ENCODE data around the gene GPR160. TPM values are rescaled to one million over a fixed set of nuclear protein-coding genes. Genes with fewer than 3 reads are reported as not detected.

Gene GPR160
- total and polyA plus RNA-seq, 3 experiments from 2014 or later, result 2.9 to 6.2 (median 2.9) TPM

DNA sequence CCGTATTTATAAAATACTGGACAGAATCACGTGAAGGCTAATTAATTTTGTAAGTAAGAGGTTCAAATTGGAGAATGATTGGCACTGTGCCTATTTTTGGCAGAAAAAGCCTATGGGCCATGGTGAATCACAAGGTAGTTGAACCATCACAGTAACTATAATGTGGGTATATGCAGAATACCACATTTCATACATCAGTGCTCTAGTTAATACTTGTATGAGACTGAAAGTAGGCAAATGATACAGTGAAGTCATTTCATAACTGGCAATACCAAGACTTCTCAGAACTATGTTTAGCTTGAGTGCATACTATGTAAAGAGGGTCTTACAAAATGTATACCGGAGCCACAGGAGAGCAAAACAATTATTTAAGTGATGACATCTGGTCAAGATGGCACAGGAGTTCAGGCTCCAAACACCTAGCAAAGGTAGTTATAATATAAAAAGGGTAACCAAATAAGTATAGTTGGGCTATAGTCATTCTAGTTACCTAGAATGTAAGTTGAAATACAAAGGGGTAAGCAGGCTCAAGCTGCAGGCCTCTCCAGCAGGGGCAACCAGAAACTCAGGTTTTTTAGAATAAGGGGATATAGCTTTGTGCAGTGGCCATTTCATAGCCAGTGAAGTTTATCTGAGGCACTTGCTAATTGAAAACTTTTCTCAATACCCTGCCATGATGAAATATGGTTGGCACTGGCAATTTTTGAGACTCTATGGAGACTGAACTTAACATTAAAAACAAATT is 19.1 kb downstream of the GPR160 start:
- Mint-ChIP-seq H3K27me3 (no peaks in the 10 kb centered on the region), H3K4me3 (no peak overlapping the region), H3K9me3 (no peaks in the 10 kb centered on the region), H3K27ac (no peak overlapping the region), H3K4me1 (peaks cover 11 to 19% (median 15%) of the 10 kb centered on the region in 3 donors), H3K36me3 (peaks cover 0 to 8% (median 1%) of the 10 kb centered on the region in 3 donors)
- POLR2A ChIA-PET, result no interaction called here
- Histone ChIP-seq H3K4me1 (ENCODE audit: insufficient read depth, low read length) (peaks cover 12% of the 10 kb centered on the region), H3K9me3 (ENCODE audit: low read length) (no peaks in the 10 kb centered on the region), H3K27ac (ENCODE audit: low read depth, low read length) (no peak overlapping the region), H3K27me3 (ENCODE audit: insufficient read depth, low read length, poor library complexity, severe bottlenecking) (no peaks in the 10 kb centered on the region), H3K4me3 (ENCODE audit: low read length) (no peak overlapping the region), H3K36me3 (ENCODE audit: insufficient read depth, low read length) (no peaks in the 10 kb centered on the region)
- no peak for DNase-seq
- CTCF ChIA-PET, result no interaction called here

DNA sequence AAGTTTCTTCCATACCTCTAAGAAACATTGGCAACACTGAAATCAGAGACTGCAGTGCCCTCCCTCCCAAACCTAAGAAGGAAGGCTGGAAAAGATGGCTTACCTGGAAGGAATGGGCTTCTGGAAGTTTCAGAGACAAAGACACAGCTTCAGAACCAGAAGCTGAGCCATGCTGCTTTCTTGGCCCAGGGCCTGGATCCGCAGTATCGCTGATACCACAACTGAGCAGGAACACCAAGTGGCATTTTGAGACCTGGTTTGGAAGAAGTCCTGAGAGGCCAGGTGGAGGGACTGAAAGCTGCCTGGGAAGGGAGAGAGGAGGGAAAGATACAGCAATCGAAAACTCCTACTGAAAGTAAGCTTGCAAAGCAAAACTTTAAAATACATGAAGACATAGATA is 19.8 kb downstream of the GPR160 start:
- ChIA-PET POLR2A (no interaction called here), CTCF (no interaction called here)
- H3K36me3 ChIP-seq (ENCODE audit: insufficient read depth, low read length), result no peaks in the 10 kb centered on the region
- no peaks in the 10 kb centered on the region for H3K27me3 ChIP-seq (ENCODE audit: insufficient read depth, low read length, poor library complexity, severe bottlenecking)
- H3K4me1 ChIP-seq (ENCODE audit: insufficient read depth, low read length), result peaks cover 12% of the 10 kb centered on the region
- Mint-ChIP-seq H3K9me3 (no peaks in the 10 kb centered on the region), H3K27me3 (peaks cover 0 to 2% of the 10 kb centered on the region in 2 donors), H3K4me3 (peak overlapping the region in 1 of 7 donors; percentile 2), H3K36me3 (peaks cover 0 to 4% (median 1%) of the 10 kb centered on the region in 3 donors), H3K27ac (peak overlapping the region in 3 of 8 donors; percentile 18 to 80 (median 70)), H3K4me1 (peaks cover 11 to 19% (median 15%) of the 10 kb centered on the region in 3 donors)
- no peak for DNase-seq
- H3K27ac ChIP-seq (ENCODE audit: low read depth, low read length), result no peak overlapping the region
- H3K4me3 ChIP-seq (ENCODE audit: low read length), result no peak overlapping the region
- H3K9me3 ChIP-seq (ENCODE audit: low read length), result no peaks in the 10 kb centered on the region

DNA sequence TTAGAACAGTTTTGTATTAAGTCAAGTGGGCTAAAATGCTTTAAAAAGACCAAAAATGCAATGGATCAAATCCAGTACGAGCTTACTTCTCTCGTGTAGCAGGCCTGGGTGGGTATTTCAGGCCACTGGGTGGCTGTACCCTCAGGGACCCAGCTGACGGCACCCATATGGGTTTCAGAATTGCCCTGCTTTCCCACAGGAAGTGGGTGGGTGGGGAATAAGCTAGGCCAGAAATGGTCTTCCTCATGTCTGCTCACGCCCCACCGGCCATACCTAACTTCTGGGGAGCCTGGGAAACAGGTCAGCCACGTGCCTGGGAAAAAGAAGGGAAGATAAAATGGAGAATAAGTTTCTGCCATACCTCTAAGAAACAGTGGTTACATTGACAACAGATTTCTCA is 20.3 kb downstream of the GPR160 start:
- Mint-ChIP-seq H3K4me3 (peak overlapping the region in 2 of 7 donors; percentile 14 to 26), H3K27me3 (peaks cover 0 to 3% of the 10 kb centered on the region in 2 donors), H3K9me3 (no peaks in the 10 kb centered on the region), H3K27ac (peak overlapping the region in 2 of 8 donors; percentile 8 to 17), H3K36me3 (no peaks in the 10 kb centered on the region), H3K4me1 (peaks cover 11 to 19% (median 15%) of the 10 kb centered on the region in 3 donors)
- Histone ChIP-seq H3K4me3 (ENCODE audit: low read length) (no peak overlapping the region), H3K9me3 (ENCODE audit: low read length) (no peaks in the 10 kb centered on the region), H3K4me1 (ENCODE audit: insufficient read depth, low read length) (peaks cover 12% of the 10 kb centered on the region), H3K36me3 (ENCODE audit: insufficient read depth, low read length) (no peaks in the 10 kb centered on the region), H3K27me3 (ENCODE audit: insufficient read depth, low read length, poor library complexity, severe bottlenecking) (no peaks in the 10 kb centered on the region), H3K27ac (ENCODE audit: low read depth, low read length) (no peak overlapping the region)
- CTCF ChIA-PET, result no interaction called here
- POLR2A ChIA-PET, result no interaction called here
- no peak for DNase-seq

DNA sequence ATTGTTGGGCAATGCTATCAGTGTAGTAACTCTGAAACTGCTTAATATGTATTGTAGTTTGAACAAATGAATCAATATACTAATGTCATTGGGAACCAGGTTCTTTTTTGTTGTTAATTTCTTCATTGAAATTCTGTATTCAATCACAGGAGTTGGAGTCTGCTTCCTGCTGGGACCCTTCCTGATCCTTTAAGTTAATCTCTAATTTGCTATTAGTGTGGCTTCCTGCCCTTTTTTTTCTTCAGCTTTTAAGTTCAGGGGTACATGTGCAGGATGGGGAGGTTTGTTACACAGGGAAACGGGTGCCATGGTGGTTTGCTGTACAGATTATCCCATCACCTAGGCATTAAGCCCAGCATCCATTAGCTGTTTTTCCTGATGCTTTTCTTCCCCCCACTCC is 21.7 kb downstream of the GPR160 start:
- Histone ChIP-seq H3K4me3 (ENCODE audit: low read length) (no peak overlapping the region), H3K4me1 (ENCODE audit: insufficient read depth, low read length) (peaks cover 12% of the 10 kb centered on the region), H3K9me3 (ENCODE audit: low read length) (no peaks in the 10 kb centered on the region), H3K36me3 (ENCODE audit: insufficient read depth, low read length) (no peaks in the 10 kb centered on the region), H3K27ac (ENCODE audit: low read depth, low read length) (no peak overlapping the region), H3K27me3 (ENCODE audit: insufficient read depth, low read length, poor library complexity, severe bottlenecking) (no peaks in the 10 kb centered on the region)
- no peak overlapping the region for H3K27ac Mint-ChIP-seq
- DNase-seq, result no peak
- peaks cover 0 to 3% of the 10 kb centered on the region in 2 donors for H3K27me3 Mint-ChIP-seq
- no peaks in the 10 kb centered on the region for H3K9me3 Mint-ChIP-seq
- ChIA-PET POLR2A (no interaction called here), CTCF (interaction anchor here (0.5 kb wide), 1 partner anchor 17 kb away, joined by 4 read pairs; no protein-coding TSS in a partner anchor)
- H3K4me3 Mint-ChIP-seq, result no peak overlapping the region
- H3K36me3 Mint-ChIP-seq, result peaks cover 0 to 4% (median 0%) of the 10 kb centered on the region in 3 donors
- peaks cover 11 to 19% (median 15%) of the 10 kb centered on the region in 3 donors for H3K4me1 Mint-ChIP-seq

DNA sequence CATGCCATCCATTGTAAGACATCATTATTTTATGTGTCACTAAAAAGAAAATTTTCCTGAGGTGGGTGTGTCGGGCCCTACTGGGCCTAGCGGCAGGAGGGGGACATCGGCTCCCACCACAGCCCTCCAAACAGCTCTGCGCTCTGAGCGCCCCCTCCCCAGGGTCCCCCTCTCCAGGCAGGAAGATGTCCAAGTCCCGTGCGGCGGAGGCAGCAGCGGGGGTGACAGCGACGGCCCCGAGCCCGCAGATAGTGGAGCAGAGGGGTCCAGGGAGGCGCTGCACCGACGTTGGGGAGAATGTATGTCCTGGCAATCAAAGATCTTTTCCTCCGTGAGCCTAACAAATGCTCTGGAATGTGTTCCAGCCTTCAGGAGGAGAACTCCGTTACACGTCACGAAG is 24.3 kb downstream of the GPR160 start:
- H3K4me3 Mint-ChIP-seq, result no peak overlapping the region
- DNase-seq, result no peak
- no peaks in the 10 kb centered on the region for H3K27me3 ChIP-seq (ENCODE audit: insufficient read depth, low read length, poor library complexity, severe bottlenecking)
- no peak overlapping the region for H3K27ac ChIP-seq (ENCODE audit: low read depth, low read length)
- peaks cover 0 to 3% of the 10 kb centered on the region in 2 donors for H3K27me3 Mint-ChIP-seq
- peaks cover 0 to 4% (median 0%) of the 10 kb centered on the region in 3 donors for H3K36me3 Mint-ChIP-seq
- H3K9me3 ChIP-seq (ENCODE audit: low read length), result no peaks in the 10 kb centered on the region
- H3K36me3 ChIP-seq (ENCODE audit: insufficient read depth, low read length), result no peaks in the 10 kb centered on the region
- no peak overlapping the region for H3K27ac Mint-ChIP-seq
- H3K4me3 ChIP-seq (ENCODE audit: low read length), result no peak overlapping the region
- POLR2A ChIA-PET, result no interaction called here
- H3K9me3 Mint-ChIP-seq, result no peaks in the 10 kb centered on the region
- peaks cover 12% of the 10 kb centered on the region for H3K4me1 ChIP-seq (ENCODE audit: insufficient read depth, low read length)
- peaks cover 11 to 15% (median 14%) of the 10 kb centered on the region in 3 donors for H3K4me1 Mint-ChIP-seq
- CTCF ChIA-PET, result no interaction called here

DNA sequence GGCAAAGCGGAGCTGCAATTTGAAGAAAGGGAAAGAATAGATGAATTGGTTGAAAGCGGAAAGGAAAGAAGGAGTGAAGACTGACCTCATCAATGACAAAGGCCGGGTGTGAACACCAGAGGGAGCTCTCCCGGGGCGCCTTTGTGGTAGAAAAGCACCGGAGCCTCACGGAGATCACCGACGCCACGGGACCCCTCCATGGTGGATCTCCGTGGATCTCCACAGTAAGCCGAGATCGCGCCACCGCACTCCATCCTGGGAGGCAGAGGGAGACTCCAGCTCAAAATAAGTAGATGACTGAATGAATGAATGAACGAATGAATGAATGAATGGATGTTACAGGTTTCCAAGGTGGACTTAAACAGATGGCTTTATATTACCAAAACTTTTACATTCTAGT is 25.0 kb downstream of the GPR160 start:
- Histone ChIP-seq H3K27ac (ENCODE audit: low read depth, low read length) (no peak overlapping the region), H3K27me3 (ENCODE audit: insufficient read depth, low read length, poor library complexity, severe bottlenecking) (no peaks in the 10 kb centered on the region), H3K4me1 (ENCODE audit: insufficient read depth, low read length) (peaks cover 7% of the 10 kb centered on the region), H3K4me3 (ENCODE audit: low read length) (no peak overlapping the region), H3K36me3 (ENCODE audit: insufficient read depth, low read length) (no peaks in the 10 kb centered on the region), H3K9me3 (ENCODE audit: low read length) (no peaks in the 10 kb centered on the region)
- ChIA-PET POLR2A (interaction anchor here (0.7 kb wide), 1 partner anchor 8 kb away, joined by 7 read pairs; no protein-coding TSS in a partner anchor), CTCF (no interaction called here)
- no peak for DNase-seq
- H3K27ac Mint-ChIP-seq, result peak overlapping the region in 1 of 8 donors; percentile 81
- no peak overlapping the region for H3K4me3 Mint-ChIP-seq
- H3K27me3 Mint-ChIP-seq, result peaks cover 0 to 3% of the 10 kb centered on the region in 2 donors
- H3K4me1 Mint-ChIP-seq, result peaks cover 7 to 8% (median 7%) of the 10 kb centered on the region in 3 donors
- peaks cover 0 to 4% (median 0%) of the 10 kb centered on the region in 3 donors for H3K36me3 Mint-ChIP-seq
- H3K9me3 Mint-ChIP-seq, result no peaks in the 10 kb centered on the region

DNA sequence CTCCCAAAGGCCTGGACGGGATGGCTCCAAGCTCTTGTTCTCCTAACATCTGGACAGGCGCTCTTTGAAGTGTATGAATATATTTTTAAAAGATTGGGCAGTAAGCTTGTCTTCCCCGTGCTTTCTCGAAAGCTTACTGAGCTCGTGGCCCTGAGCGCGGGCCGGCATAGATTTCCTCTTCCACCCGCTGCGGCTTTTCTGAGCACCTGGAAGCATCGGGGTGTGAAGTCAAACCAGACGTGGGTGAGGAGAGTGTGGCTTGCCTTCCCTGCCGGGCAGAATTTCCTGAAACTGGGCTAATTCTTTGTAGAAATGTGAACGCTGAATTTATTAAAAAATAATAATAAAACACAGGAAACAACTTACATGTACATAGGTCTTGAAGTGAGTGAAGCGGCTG is 25.9 kb downstream of the GPR160 start:
- H3K27me3 ChIP-seq (ENCODE audit: insufficient read depth, low read length, poor library complexity, severe bottlenecking), result no peaks in the 10 kb centered on the region
- H3K36me3 Mint-ChIP-seq, result peaks cover 0 to 4% (median 2%) of the 10 kb centered on the region in 3 donors
- H3K27ac Mint-ChIP-seq, result no peak overlapping the region
- no peak overlapping the region for H3K4me3 ChIP-seq (ENCODE audit: low read length)
- ChIA-PET POLR2A (no interaction called here), CTCF (no interaction called here)
- no peaks in the 10 kb centered on the region for H3K36me3 ChIP-seq (ENCODE audit: insufficient read depth, low read length)
- no peaks in the 10 kb centered on the region for H3K4me1 Mint-ChIP-seq
- no peaks in the 10 kb centered on the region for H3K9me3 ChIP-seq (ENCODE audit: low read length)
- no peak overlapping the region for H3K4me3 Mint-ChIP-seq
- DNase-seq, result no peak
- H3K27me3 Mint-ChIP-seq, result peaks cover 0 to 3% of the 10 kb centered on the region in 2 donors
- H3K9me3 Mint-ChIP-seq, result no peaks in the 10 kb centered on the region
- no peak overlapping the region for H3K27ac ChIP-seq (ENCODE audit: low read depth, low read length)
- no peaks in the 10 kb centered on the region for H3K4me1 ChIP-seq (ENCODE audit: insufficient read depth, low read length)

DNA sequence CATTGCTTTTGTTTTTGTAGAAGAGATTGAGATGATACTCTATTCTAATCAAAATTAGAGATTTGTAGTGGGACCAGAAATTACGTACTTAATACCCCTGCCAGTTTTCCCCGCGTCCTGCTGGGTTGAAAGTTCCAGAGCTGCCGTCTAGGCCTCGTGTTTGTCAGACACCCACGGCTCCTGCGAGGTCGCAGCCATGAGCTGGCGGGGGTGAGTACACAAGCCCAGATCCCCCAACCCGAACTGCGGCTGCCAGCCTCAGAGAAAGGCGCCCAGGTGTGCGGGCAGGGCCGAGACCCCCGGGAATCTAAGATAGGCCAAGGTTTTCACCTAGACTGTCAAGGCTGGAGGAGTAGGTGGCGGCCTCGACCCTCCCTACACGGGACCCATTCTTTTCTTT is 26.3 kb downstream of the GPR160 start:
- POLR2A ChIA-PET, result no interaction called here
- Histone ChIP-seq H3K27me3 (ENCODE audit: insufficient read depth, low read length, poor library complexity, severe bottlenecking) (no peaks in the 10 kb centered on the region), H3K9me3 (ENCODE audit: low read length) (no peaks in the 10 kb centered on the region), H3K4me3 (ENCODE audit: low read length) (no peak overlapping the region), H3K27ac (ENCODE audit: low read depth, low read length) (no peak overlapping the region), H3K36me3 (ENCODE audit: insufficient read depth, low read length) (no peaks in the 10 kb centered on the region), H3K4me1 (ENCODE audit: insufficient read depth, low read length) (no peaks in the 10 kb centered on the region)
- CTCF ChIA-PET, result no interaction called here
- no peak for DNase-seq
- Mint-ChIP-seq H3K4me1 (no peaks in the 10 kb centered on the region), H3K9me3 (no peaks in the 10 kb centered on the region), H3K27me3 (peaks cover 0 to 3% of the 10 kb centered on the region in 2 donors), H3K36me3 (peaks cover 0 to 4% (median 2%) of the 10 kb centered on the region in 3 donors), H3K27ac (no peak overlapping the region), H3K4me3 (no peak overlapping the region)
